ENCODE measurements around the gene NRXN3. TPM values are rescaled to one million over a fixed set of nuclear protein-coding genes. Genes with fewer than 3 reads are reported as not detected.
A peak's percentile ranks its signal among the peaks of the same experiment; 100 is the strongest.

Gene NRXN3
- total and polyA plus RNA-seq, 2 experiments from 2014 or later = 1.0 to 1.8 TPM

- no peaks in the 10 kb centered on the region for H3K27me3 ChIP-seq (ENCODE audit: insufficient read depth)
- no peaks in the 10 kb centered on the region for H3K9me2 ChIP-seq (ENCODE audit: insufficient read depth)
- Mint-ChIP-seq H3K36me3 (ENCODE audit: low read depth) (no peaks in the 10 kb centered on the region), H3K27ac (no peak overlapping the region), H3K4me3 (no peak overlapping the region), H3K4me1 (peaks cover 11% of the 10 kb centered on the region; the same call in 2 of the 3 replicates), H3K9me3 (no peaks in the 10 kb centered on the region), H3K27me3 (ENCODE audit: insufficient read depth, low read depth, poor library complexity) (peaks cover 3% of the 10 kb centered on the region)
- peaks cover 7% of the 10 kb centered on the region for H3K4me1 ChIP-seq (ENCODE audit: insufficient read depth)
- peak overlapping the region; percentile 75 for H2AFZ ChIP-seq
- TF ChIP-seq, protein P1, sequence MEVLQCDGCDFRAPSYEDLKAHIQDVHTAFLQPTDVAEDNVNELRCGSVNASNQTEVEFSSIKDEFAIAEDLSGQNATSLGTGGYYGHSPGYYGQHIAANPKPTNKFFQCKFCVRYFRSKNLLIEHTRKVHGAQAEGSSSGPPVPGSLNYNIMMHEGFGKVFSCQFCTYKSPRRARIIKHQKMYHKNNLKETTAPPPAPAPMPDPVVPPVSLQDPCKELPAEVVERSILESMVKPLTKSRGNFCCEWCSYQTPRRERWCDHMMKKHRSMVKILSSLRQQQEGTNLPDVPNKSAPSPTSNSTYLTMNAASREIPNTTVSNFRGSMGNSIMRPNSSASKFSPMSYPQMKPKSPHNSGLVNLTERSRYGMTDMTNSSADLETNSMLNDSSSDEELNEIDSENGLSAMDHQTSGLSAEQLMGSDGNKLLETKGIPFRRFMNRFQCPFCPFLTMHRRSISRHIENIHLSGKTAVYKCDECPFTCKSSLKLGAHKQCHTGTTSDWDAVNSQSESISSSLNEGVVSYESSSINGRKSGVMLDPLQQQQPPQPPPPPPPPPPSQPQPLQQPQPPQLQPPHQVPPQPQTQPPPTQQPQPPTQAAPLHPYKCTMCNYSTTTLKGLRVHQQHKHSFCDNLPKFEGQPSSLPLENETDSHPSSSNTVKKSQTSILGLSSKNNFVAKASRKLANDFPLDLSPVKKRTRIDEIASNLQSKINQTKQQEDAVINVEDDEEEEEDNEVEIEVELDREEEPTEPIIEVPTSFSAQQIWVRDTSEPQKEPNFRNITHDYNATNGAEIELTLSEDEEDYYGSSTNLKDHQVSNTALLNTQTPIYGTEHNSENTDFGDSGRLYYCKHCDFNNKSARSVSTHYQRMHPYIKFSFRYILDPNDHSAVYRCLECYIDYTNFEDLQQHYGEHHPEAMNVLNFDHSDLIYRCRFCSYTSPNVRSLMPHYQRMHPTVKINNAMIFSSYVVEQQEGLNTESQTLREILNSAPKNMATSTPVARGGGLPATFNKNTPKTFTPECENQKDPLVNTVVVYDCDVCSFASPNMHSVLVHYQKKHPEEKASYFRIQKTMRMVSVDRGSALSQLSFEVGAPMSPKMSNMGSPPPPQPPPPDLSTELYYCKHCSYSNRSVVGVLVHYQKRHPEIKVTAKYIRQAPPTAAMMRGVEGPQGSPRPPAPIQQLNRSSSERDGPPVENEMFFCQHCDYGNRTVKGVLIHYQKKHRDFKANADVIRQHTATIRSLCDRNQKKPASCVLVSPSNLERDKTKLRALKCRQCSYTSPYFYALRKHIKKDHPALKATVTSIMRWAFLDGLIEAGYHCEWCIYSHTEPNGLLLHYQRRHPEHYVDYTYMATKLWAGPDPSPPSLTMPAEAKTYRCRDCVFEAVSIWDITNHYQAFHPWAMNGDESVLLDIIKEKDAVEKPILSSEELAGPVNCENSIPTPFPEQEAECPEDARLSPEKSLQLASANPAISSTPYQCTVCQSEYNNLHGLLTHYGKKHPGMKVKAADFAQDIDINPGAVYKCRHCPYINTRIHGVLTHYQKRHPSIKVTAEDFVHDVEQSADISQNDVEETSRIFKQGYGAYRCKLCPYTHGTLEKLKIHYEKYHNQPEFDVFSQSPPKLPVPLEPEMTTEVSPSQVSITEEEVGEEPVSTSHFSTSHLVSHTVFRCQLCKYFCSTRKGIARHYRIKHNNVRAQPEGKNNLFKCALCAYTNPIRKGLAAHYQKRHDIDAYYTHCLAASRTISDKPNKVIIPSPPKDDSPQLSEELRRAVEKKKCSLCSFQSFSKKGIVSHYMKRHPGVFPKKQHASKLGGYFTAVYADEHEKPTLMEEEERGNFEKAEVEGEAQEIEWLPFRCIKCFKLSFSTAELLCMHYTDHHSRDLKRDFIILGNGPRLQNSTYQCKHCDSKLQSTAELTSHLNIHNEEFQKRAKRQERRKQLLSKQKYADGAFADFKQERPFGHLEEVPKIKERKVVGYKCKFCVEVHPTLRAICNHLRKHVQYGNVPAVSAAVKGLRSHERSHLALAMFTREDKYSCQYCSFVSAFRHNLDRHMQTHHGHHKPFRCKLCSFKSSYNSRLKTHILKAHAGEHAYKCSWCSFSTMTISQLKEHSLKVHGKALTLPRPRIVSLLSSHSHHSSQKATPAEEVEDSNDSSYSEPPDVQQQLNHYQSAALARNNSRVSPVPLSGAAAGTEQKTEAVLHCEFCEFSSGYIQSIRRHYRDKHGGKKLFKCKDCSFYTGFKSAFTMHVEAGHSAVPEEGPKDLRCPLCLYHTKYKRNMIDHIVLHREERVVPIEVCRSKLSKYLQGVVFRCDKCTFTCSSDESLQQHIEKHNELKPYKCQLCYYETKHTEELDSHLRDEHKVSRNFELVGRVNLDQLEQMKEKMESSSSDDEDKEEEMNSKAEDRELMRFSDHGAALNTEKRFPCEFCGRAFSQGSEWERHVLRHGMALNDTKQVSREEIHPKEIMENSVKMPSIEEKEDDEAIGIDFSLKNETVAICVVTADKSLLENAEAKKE (CRISPR knock-in tag; IDR thresholded peaks at IDR 0.05) = peak; percentile 57; the same call in 1 of the 2 replicates
- TF ChIP-seq CTCF (conservative IDR thresholded peaks at IDR 0.05; ENCODE audit: low read depth in 2 of 2) (peak; percentile 87 to 95), JUNB (IDR thresholded peaks at IDR 0.05; ENCODE audit: unreplicated experiment) (no peak), EZH2phosphoT487 (IDR thresholded peaks at IDR 0.05; ENCODE audit: unreplicated experiment) (no peak), ZNF331 (CRISPR knock-in tag; IDR thresholded peaks at IDR 0.05; ENCODE audit: low read depth) (no peak)
- TF ChIP-seq, protein P2, sequence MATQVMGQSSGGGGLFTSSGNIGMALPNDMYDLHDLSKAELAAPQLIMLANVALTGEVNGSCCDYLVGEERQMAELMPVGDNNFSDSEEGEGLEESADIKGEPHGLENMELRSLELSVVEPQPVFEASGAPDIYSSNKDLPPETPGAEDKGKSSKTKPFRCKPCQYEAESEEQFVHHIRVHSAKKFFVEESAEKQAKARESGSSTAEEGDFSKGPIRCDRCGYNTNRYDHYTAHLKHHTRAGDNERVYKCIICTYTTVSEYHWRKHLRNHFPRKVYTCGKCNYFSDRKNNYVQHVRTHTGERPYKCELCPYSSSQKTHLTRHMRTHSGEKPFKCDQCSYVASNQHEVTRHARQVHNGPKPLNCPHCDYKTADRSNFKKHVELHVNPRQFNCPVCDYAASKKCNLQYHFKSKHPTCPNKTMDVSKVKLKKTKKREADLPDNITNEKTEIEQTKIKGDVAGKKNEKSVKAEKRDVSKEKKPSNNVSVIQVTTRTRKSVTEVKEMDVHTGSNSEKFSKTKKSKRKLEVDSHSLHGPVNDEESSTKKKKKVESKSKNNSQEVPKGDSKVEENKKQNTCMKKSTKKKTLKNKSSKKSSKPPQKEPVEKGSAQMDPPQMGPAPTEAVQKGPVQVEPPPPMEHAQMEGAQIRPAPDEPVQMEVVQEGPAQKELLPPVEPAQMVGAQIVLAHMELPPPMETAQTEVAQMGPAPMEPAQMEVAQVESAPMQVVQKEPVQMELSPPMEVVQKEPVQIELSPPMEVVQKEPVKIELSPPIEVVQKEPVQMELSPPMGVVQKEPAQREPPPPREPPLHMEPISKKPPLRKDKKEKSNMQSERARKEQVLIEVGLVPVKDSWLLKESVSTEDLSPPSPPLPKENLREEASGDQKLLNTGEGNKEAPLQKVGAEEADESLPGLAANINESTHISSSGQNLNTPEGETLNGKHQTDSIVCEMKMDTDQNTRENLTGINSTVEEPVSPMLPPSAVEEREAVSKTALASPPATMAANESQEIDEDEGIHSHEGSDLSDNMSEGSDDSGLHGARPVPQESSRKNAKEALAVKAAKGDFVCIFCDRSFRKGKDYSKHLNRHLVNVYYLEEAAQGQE (IDR thresholded peaks at IDR 0.05; ENCODE audit: unreplicated experiment) = peak; percentile 34
- H3K27ac ChIP-seq (ENCODE audit: low read depth) = no peak overlapping the region
- H3K4me2 ChIP-seq = no peak overlapping the region; the same call in 1 of the 2 replicates
- no peaks in the 10 kb centered on the region for H3K79me2 ChIP-seq (replicated peaks; ENCODE audit: insufficient read depth)
- peak; percentile 100 for ATAC-seq
- no peaks in the 10 kb centered on the region for H3F3A ChIP-seq (replicated peaks; ENCODE audit: low read depth)
- DNase-seq (ENCODE audit: low spot score) = peak; percentile 90
- no peak overlapping the region for H3K4me3 ChIP-seq
- no peaks in the 10 kb centered on the region for H4K20me1 ChIP-seq (replicated peaks; ENCODE audit: insufficient read depth)
- H3K36me3 ChIP-seq (ENCODE audit: insufficient read depth) = no peaks in the 10 kb centered on the region
Observed at GRCh38 chr14:78164226-78164853, 5.8 kb upstream of the NRXN3 start.

All from GM23338 (cell line).